GM12864 (cell line): ENCODE measurements around the gene SYNGR2.
A peak's percentile ranks its signal among the peaks of the same experiment; 100 is the strongest.

Source experiments
- DNase-seq: peaks from one replicate; pipeline ENCODE4 v3.0.0-alpha.2; 2011; ENCODE audit warnings: low read depth
- H3K4me3 ChIP-seq: 2 replicates; pipeline ENCODE4 v1.5.1; 2011; ENCODE audit warnings: mild to moderate bottlenecking, low read depth, low read length, control low read depth
- TF ChIP-seq, protein P1 (sequence below): IDR thresholded peaks from 2 replicates; pipeline ENCODE4 v1.5.1; 2011; ENCODE audit warnings: low read depth, mild to moderate bottlenecking, moderate library complexity, low read length, control low read depth, inconsistent platforms; ENCODE audit errors: missing control alignments

SYNGR2 gene

GRCh38 chr17:78130437-78131101 lies 37.8 kb upstream of the SYNGR2 start, which contains the start of gene TMC8:
TMC8 (plus strand) TSS chr17:78130771; CDS start chr17:78131589, 818 bp downstream.
- peak within 1 kb of the TSS; percentile 82 for H3K4me3 ChIP-seq
- peak; percentile 85 for DNase-seq
- TF ChIP-seq, protein P1, sequence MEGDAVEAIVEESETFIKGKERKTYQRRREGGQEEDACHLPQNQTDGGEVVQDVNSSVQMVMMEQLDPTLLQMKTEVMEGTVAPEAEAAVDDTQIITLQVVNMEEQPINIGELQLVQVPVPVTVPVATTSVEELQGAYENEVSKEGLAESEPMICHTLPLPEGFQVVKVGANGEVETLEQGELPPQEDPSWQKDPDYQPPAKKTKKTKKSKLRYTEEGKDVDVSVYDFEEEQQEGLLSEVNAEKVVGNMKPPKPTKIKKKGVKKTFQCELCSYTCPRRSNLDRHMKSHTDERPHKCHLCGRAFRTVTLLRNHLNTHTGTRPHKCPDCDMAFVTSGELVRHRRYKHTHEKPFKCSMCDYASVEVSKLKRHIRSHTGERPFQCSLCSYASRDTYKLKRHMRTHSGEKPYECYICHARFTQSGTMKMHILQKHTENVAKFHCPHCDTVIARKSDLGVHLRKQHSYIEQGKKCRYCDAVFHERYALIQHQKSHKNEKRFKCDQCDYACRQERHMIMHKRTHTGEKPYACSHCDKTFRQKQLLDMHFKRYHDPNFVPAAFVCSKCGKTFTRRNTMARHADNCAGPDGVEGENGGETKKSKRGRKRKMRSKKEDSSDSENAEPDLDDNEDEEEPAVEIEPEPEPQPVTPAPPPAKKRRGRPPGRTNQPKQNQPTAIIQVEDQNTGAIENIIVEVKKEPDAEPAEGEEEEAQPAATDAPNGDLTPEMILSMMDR = no peak

GRCh38 chr17:78131172-78132083 lies 37.0 kb upstream of the SYNGR2 start:
- peak overlapping the region; percentile 82 for H3K4me3 ChIP-seq
- TF ChIP-seq, protein P1 = no peak
- no peak for DNase-seq

DNA sequence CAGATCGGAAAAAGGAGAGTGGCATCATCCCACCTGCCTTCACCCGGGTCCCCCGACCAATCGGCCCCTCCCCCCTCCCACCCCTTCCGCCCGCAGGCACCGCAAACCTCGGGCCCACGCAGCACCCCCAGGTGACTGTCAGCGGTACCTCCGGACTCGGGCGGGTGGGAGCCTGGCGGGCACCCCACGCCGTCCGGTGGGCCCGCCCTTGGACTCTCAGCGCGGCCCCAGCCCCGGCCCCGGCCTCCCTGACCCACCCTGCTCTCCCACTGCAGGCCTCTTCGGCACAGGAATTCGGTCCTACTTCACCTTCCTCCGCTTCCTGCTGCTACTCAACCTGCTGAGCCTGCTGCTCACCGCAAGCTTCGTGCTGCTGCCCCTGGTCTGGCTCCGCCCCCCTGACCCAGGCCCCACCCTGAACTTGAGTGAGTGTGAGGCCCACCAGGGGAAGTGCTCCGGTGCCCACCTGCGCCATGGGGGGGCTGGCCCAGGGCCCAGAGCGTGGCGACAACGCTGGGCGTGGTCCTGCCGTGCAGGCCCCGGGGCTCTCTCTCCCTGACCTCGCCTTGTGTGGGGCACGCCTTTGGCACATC lies 36.2 kb upstream of the SYNGR2 start:
- DNase-seq = peak; percentile 70
- H3K4me3 ChIP-seq = peak overlapping the region; percentile 82
- TF ChIP-seq, protein P1 = no peak

DNA sequence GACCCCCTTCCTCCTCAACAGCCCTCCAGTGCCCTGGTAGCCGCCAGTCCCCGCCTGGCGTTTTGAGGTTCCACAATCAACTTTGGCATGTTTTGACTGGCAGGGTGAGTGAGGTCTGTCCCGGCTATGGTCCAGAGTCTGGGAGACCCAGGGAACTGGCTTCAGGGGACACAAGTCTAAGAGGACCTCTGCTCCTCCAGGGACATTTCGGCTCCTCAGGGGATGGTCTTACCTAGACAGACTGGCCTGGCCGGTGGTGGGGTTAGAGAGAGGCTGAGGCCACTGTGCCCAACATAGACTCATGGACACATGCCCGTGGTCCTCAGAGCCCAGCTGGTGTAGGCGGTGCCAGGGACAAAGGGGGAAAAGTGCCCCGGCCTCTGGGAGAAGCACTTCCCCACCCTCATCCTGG lies 35.6 kb upstream of the SYNGR2 start:
- TF ChIP-seq, protein P1 = no peak
- no peak for DNase-seq
- peak overlapping the region; percentile 82 for H3K4me3 ChIP-seq

GRCh38 chr17:78133179-78133951 lies 35.0 kb upstream of the SYNGR2 start:
- peak overlapping the region; percentile 82 for H3K4me3 ChIP-seq
- TF ChIP-seq, protein P1 = no peak
- no peak for DNase-seq
